Ovary (tissue), 3 donors: ENCODE results near the gene OGFRL1.

ENCODE experiments used
- CTCF ChIP-seq, 3 donors: fragments of 450-650 bp in 2 of 3; fragments of 200-600 bp in 1 of 3; IDR thresholded peaks; one replicate each; pipeline versions ENCODE4 v1.5.1 to v1.8.0; 2016 to 2022; ENCODE audit warnings: antibody characterized with exemption in 3 of 3, mild to moderate bottlenecking in 1 of 3
- EP300 ChIP-seq: sonication (generic); formaldehyde crosslinking; IDR thresholded peaks from one replicate; pipeline ENCODE4 v1.6.1; 2017; ENCODE audit warnings: antibody characterized with exemption
- POLR2A ChIP-seq: fragments of 450-650 bp; IDR thresholded peaks from one replicate; pipeline ENCODE4 v1.6.1; 2017; ENCODE audit warnings: antibody characterized with exemption, mild to moderate bottlenecking, moderate library complexity
- donor health status: DM: no; HTN: no; CAD: no.

GRCh38 chr6:71289802-71290175 is 1.2 kb downstream of the OGFRL1 start:
- TF ChIP-seq CTCF (IDR thresholded peaks at IDR 0.05) (no peak), EP300 (no peak), POLR2A (no peak)
